ENCODE measurements around the gene C7orf25. TPM values are rescaled to one million over a fixed set of nuclear protein-coding genes. Genes with fewer than 3 reads are reported as not detected.

The C7orf25 gene
- total RNA-seq, 1 donor from 2014 or later: 5.5 TPM

- CTCF ChIA-PET: interaction anchor here (1.1 kb wide), 1 partner anchor 315 kb away, joined by 4 read pairs; no protein-coding TSS in a partner anchor
These were observed 34.2 kb upstream of the C7orf25 start for GRCh38 chr7:42945821-42946626.

GRCh38 chr7:42940985-42941847, 29.3 kb upstream of the C7orf25 start:
- H3K4me3 Mint-ChIP-seq: no peak overlapping the region
- ChIA-PET POLR2A (interaction anchor here (1.5 to 1.8 kb wide), 2 partner anchors 9 to 641 kb away, joined by 4 to 5 read pairs; partner anchors contain the start of genes MRPL32, PSMA2 and STK17A), CTCF (interaction anchor here (0.6 to 2.8 kb wide), 19 partner anchors 9 to 897 kb away, joined by 3 to 24 read pairs (median 4); partner anchors contain the start of genes MRPL32, PSMA2 and STK17A)
- peaks cover 37% of the 10 kb centered on the region for H3K36me3 Mint-ChIP-seq (ENCODE audit: low read depth)
- no peaks in the 10 kb centered on the region for H3K27me3 Mint-ChIP-seq
- ATAC-seq (ENCODE audit: low read depth): peak; percentile 57
- no peaks in the 10 kb centered on the region for H3K9me3 Mint-ChIP-seq
- H3K27ac Mint-ChIP-seq: no peak overlapping the region
- peak; percentile 80 for TF ChIP-seq CTCF (IDR thresholded peaks at IDR 0.05)
- intact Hi-C loops (cut with micrococcal nuclease): loop anchor here (1.0 to 10.0 kb wide), 5 partner anchors 167 to 898 kb away; no protein-coding TSS in a partner anchor
- H3K4me1 Mint-ChIP-seq: peaks cover 6% of the 10 kb centered on the region
- DNase-seq: peak; percentile 51

More at GRCh38 chr7:42945821-42946626, 34.2 kb upstream of the C7orf25 start:
- no peak for TF ChIP-seq CTCF (IDR thresholded peaks at IDR 0.05)
- intact Hi-C loops (cut with micrococcal nuclease): loop anchor here (10.0 kb wide), 1 partner anchor 509 kb away; no protein-coding TSS in a partner anchor
- Mint-ChIP-seq H3K27me3 (peaks cover 5% of the 10 kb centered on the region), H3K4me3 (no peak overlapping the region), H3K9me3 (no peaks in the 10 kb centered on the region), H3K4me1 (peaks cover 6% of the 10 kb centered on the region), H3K36me3 (ENCODE audit: low read depth) (no peaks in the 10 kb centered on the region), H3K27ac (no peak overlapping the region)
- ATAC-seq (ENCODE audit: low read depth) (no peak), DNase-seq (no peak)
- POLR2A ChIA-PET: interaction anchor here (0.6 kb wide), 1 partner anchor 776 kb away, joined by 4 read pairs; no protein-coding TSS in a partner anchor

GRCh38 chr7:42939457-42940240, 27.8 kb upstream of the C7orf25 start:
- intact Hi-C loops (cut with micrococcal nuclease): loop anchor here (10.0 kb wide), 1 partner anchor 515 kb away; no protein-coding TSS in a partner anchor
- Mint-ChIP-seq H3K36me3 (ENCODE audit: low read depth) (peaks cover 47% of the 10 kb centered on the region), H3K27ac (peak overlapping the region; percentile 4), H3K4me3 (no peak overlapping the region), H3K9me3 (no peaks in the 10 kb centered on the region), H3K4me1 (peaks cover 4% of the 10 kb centered on the region), H3K27me3 (no peaks in the 10 kb centered on the region)
- no peak for DNase-seq
- no peak for TF ChIP-seq CTCF (IDR thresholded peaks at IDR 0.05)
- ChIA-PET CTCF (interaction anchor here (1.3 to 2.8 kb wide), 2 partner anchors 10 to 322 kb away, joined by 5 to 24 read pairs; no protein-coding TSS in a partner anchor), POLR2A (no interaction called here)
- ATAC-seq (ENCODE audit: low read depth): no peak

- Mint-ChIP-seq H3K4me3 (no peak overlapping the region), H3K27me3 (no peaks in the 10 kb centered on the region), H3K27ac (no peak overlapping the region), H3K4me1 (peaks cover 32% of the 10 kb centered on the region), H3K9me3 (no peaks in the 10 kb centered on the region), H3K36me3 (ENCODE audit: low read depth) (peaks cover 64% of the 10 kb centered on the region)
- no peak for ATAC-seq (ENCODE audit: low read depth)
- DNase-seq: no peak
- ChIA-PET CTCF (interaction anchor here (0.6 to 1.9 kb wide), 4 partner anchors 8 to 764 kb away, joined by 3 to 5 read pairs (median 4); no protein-coding TSS in a partner anchor), POLR2A (no interaction called here)
- TF ChIP-seq CTCF (IDR thresholded peaks at IDR 0.05): no peak
- intact Hi-C loops (cut with micrococcal nuclease): no loop called here
These were observed 24.0 kb upstream of the C7orf25 start for GRCh38 chr7:42935861-42936260.

All from activated B cell treated with CpG ODN at 0.5 μM for 24 hours (primary cell).